HG03025 (cell line): Measurements from ENCODE around the gene RALGPS1.

Experiments used
- ATAC-seq: cut with Tn5 transposase; IDR thresholded peaks from one replicate; pipeline ENCODE4 v1.9.1; 2021; ENCODE audit warnings: mild to moderate bottlenecking, moderate library complexity; ENCODE audit not compliant: unreplicated experiment, low FRiP score

RALGPS1 gene

DNA sequence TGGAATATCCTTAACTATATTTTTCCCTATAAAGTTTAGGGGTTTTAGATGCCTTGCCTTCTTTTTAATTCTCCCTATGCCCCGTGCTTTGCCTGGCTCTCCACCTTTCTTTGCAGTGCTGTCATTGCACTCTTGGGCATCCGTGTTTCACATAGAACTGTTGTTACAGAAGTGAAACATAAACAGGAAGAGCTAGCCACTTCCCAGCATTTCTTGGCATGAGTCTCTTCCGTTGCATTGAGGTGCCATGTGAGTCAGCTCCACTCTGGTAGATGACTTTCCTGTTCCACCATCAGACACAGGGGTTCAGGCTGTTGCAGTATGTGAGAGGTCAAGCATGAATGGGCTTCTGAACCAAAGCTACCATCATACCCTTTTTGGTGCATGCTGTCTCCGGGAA, 134.5 kb downstream of the RALGPS1 start:
- no peak for ATAC-seq

DNA sequence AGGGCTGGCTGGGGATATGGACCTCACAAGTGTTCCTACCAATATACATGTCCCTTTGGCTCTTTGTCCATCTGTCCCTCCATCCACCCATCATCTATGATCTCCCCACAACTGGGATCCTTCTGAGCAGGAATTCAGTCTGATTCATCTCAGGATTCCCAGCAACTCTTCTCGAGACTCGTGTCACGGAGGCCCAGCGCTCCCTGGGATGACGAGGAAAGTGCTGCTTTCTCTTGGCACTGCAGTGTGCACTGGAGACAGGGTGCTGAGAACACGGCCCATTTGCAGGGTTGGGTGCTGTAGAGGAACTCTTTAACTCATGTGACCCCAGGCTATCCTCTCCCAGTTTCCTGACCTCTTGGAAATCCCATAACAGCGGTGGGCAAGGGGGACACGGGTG, 135.0 kb downstream of the RALGPS1 start:
- ATAC-seq, result no peak

DNA sequence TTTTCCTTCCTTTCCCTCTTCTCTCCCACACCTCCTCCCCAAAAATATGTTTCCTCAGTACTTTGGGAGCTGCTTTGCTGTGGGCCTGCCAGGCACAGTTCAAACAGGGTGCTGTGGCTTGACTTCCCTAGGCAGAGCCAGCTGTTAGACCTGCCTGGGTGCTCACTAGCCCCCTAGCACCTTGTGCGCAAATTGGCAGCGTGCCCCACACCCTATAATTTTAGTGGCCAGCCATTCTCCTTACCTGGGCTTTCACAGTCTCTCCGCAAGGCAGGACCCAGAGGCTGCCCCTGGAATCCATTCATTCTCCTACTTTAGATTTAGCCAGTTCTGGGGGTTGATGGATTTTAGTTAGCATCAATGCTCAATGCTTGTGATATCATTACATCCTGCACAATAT, 135.6 kb downstream of the RALGPS1 start:
- ATAC-seq, result no peak

DNA sequence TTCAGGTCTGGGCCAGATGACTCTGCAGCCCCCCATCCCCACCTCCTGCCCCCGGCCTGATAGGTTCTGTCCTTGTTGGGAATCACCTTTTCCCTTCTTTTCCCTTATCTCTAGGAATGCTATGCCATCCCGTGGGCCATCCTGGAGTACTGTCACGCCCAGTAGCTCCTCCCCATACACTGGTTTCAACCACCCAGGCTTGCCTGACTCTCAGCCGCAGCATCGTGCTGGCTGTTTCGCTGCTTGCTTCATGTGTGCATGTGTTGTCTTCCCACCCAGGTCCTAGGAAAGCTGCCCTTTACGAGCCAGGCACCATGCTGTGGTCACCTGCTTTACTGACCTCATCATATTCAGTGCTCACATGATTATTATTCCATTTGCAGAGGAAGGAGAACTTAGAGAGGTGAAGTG, 136.0 kb downstream of the RALGPS1 start:
- no peak for ATAC-seq

DNA sequence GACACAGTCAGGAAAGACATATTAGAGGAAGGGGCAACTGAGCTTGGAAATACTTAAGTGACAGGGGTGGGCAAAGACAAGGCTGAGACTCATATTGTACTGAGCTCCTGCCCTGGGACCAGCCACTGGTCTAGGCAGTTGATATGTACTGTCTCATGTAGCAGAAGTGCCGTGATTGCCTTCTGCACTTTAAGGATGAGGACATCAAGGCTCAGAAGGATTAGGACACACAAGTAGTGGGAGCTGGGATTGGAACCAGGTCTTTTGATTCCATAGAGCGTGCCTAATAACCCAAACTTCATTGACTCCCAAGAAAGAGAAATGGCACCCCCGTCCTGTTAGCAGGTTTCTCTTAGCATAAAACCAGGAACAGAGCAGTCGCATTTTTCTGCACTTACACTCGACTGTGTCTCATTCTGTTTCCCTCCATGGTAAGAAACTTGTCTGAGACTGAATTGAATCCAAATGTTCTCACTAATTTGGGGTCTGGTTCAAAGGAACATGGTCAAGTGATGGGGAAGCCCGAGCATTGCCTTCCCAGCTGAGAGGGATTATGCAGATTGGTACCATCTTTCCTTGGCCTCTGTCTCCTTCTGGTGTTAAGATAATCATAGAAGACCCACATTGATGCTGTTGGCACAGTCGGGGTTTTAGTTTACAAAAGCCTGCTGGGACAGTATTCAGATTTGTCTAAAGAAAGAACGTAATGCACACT, 137.5 kb downstream of the RALGPS1 start:
- no peak for ATAC-seq

DNA sequence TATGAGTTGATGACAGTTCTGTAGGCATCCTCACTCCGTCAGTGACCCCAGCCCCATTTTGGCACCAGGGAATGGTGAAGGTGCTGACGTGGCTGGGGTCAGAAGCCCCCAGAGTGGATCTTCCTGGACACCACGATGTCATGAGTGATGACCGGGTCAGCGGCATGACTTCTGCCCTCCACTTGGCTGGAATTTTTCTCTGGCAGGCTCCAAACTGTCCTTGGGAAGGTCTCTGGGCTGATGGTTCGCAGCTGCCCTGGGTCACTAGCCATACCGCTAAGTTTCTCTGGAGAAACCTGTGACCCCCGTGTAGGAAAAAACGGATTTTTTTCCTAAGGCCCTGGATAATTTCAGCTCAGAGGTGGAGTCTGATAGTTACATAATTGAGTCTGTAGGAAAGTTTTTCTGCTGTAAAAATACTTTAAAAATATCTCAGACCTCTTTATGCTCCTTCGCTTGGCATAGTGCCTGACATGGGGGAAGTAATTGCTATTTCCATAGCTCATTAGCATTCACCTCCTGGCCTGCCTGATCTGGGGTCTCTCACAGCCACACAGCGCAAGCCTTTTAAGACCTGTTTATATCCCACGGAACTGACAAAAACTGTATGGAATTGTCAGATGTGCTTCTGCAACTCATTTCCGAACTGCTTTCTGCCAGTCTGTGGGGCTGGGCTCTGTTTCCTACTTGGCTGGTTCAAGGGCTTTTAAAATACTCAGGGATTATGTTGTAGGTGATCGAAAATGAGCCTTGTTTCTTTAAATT, 138.7 kb downstream of the RALGPS1 start:
- ATAC-seq, result no peak

DNA sequence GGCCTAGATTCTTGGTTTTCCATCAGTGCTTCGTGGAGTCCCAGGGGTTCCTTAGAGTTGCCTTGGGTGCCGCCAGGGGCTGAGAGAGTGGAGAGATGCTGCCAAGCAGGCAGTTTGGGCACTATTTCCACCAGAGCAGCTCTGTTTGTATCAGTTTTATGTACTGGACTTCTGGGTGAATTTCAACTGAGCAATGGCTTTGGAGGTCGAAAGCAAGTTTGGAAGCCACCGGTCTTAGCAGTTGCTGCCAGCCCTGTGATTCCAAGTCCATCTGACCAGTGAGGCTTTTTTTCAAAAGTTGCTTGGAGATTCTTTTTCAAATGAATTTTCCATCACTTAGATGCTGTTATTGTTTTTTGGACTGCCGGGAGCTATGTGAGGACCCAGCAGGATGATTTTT, 139.4 kb downstream of the RALGPS1 start:
- ATAC-seq, result no peak

DNA sequence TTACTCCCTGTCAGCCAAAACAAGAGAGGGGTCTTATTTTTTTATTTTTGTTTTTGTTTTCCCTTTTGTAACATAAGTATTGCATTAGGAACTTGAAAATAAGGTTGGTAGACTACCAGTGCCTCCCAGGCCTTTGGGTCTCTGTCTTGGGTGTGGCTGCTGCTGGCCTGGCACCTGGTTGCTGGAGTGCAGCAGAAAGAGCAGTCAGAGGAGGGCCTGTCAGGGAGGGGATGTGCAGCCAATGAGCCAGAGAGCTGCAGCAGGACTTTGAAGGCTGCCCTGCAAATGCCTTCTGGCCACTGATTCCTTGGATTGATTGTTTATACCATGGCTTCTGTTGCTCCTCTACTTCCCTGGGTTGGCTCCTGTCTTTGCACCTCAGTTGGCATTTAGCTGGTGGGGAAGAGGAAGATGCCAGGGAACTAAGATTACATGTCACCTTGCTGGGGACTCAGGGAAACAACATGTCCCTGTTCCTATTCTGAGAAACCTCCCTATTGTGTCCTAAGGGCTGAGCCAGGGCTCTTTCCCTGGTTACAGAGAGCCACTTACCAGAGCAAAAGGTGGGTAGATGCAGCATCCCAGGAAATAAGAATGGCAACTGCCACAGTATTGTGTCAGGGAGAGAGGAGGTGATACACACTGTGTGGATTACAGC, 141.3 kb downstream of the RALGPS1 start:
- no peak for ATAC-seq

DNA sequence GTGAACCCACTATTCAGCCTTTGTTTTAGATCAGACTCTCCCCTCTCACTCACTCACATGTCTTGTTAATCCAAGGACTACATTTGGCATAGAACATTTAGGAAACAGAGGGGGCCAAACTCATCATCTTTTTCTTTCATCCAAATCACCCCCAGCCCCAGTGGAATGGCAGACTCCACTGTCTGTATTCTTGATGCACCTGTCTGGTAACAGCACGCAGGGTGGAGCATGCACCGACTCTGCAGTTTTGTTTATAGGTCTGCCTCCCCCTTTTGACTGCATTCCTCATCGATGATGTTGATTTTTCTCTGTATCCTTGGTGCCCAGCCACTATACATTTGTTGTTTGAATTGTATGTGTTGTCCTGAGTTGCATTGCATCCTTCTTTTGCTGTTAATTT, 141.9 kb downstream of the RALGPS1 start:
- no peak for ATAC-seq

DNA sequence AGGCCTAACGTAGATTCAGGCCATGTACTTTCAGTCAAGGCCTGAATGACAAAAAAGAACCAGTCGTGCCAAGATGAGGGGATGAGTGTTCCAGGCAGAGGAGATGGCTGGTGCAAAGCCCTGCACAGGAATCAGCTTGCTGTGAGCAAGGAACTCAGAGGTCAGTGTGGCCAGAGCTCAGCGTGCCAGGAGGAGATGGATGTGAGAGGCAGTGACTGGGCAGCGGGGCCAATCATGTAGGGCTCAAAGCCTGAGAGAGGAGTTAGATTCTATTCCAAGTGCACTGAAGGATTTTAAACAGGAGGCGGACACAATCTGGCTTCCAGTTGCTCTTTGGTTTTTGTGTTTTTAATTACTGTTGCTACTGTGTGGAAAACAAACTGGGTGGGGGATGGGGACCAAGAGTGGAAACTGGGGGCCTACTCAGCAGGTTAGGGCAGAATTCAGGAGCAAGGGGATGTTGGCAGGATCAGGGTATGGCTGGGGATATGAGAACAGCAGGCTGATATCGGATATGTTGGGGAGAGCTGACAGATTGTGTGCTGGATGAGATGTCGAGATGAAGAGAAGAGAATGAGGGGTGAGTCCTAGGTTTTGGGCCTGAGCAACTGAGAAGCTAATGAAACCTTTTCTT, 143.5 kb downstream of the RALGPS1 start:
- no peak for ATAC-seq

DNA sequence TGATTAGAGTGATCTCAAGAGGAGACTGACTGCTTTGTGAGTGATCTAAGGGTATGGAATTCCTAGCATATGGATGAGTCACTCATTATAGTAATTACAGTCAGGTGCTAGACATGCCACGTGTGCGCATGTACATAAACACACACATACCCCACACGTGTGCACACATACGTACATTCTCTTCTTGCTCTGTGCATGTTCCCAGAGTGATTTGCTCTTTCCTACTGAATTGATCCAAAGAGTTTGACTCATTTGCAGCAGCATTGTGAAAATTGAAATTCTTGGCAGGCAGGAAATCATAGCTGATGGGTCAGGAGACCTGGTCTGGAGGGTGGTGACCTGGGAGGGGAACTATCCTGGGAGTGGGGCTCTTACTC, 144.1 kb downstream of the RALGPS1 start:
- ATAC-seq, result no peak

DNA sequence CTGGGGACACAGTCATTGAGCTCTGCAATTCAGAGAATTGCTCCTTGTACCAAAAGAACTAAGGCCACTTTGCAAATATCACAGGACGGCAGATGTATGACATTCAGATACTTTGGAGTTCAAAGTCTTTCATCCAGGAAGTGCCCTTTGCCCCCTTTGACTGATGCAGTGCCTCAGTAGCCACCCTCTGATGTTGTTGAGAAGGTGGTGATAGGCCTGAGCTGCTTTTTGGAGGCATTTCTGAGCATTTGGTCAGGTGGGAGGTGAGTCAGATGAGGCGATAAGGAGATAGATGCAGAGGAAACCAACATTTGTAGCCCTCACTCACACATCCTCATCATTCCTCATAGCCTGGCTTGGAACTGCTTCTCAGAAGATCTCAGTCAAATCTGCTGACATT, 144.4 kb downstream of the RALGPS1 start:
- ATAC-seq, result no peak

DNA sequence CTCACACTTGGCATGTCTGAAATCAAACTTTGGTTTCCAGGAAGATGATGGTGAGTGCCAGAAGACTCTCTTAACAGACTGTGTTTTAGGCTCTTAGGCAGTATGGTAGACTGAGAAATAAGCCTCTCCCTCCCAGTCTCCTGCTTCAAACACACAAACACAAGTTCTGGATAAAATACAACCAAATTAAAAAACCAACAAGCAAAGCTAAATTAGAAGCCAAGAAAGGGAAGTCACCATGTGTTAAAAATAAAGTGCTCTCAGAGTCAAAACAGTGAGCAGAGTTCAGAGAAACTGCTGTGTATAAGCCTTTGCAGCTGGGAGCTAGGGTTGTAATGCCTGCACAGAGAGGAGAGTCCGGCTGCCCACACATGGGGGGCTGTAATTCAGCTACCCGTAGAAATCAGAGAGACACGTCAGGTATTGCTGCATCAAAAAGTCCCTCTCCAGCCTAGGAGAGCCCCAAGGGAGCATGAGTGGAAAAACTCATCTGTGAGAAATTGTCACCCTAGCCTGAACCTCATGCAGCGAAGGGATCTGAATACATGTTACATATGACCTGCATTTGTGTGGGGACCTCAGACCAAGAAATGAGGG, 145.3 kb downstream of the RALGPS1 start:
- no peak for ATAC-seq

DNA sequence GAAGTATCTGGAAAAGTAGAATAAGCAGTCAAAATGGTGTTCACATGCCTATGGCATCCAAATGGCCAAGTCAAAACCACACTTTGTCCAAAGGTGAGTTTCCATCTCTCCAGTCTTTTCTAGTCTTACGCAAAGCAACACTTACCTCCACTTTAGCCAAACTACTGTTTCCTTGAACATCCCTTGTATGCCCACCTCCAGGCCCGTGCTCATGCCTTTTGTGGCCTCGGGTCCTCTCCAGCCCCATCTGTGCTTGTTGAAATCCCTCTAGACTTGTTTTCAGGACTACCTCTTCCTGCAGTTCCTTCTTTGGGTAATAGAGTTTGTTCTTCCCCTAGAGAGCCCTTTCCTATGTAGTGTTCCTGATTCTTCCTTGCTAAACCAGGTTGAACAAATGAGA, 146.8 kb downstream of the RALGPS1 start:
- ATAC-seq, result no peak

DNA sequence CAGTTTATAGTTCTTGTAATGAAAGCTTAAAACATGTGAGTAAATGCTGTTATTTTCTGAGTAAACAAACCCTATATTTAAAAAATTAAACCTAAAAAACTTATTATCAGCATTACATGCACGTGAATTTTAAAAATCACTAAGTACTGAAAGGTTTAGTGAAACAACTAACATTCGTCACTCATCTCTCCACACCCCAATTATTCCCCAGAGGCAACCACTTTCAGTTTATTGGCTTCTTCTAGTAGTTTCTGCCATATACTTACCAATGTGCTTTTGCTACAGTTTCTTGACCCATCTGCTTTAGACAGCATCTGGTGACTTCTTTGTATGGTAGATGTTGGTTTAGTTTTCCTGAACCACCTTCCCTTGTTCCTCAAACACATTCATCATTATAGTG, 149.8 kb downstream of the RALGPS1 start:
- ATAC-seq, result no peak

DNA sequence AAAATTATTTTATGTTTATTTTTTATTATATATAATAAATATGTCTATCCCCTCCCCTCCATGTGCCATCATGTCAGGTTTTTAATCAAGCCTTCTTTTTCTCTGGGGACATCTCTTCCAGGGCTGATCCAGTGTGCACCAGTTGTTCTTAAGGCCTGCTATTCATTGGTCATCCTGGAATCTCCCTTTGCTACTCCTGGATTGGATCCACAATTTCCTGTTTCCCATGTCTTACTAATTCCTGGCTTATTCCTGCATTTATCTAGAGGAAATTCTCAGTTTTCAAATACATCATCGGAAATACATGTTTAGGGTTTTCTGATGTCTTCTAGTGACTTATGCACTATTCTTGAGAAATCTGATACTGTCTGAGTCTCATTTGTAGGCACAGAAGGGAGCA, 151.0 kb downstream of the RALGPS1 start:
- no peak for ATAC-seq

DNA sequence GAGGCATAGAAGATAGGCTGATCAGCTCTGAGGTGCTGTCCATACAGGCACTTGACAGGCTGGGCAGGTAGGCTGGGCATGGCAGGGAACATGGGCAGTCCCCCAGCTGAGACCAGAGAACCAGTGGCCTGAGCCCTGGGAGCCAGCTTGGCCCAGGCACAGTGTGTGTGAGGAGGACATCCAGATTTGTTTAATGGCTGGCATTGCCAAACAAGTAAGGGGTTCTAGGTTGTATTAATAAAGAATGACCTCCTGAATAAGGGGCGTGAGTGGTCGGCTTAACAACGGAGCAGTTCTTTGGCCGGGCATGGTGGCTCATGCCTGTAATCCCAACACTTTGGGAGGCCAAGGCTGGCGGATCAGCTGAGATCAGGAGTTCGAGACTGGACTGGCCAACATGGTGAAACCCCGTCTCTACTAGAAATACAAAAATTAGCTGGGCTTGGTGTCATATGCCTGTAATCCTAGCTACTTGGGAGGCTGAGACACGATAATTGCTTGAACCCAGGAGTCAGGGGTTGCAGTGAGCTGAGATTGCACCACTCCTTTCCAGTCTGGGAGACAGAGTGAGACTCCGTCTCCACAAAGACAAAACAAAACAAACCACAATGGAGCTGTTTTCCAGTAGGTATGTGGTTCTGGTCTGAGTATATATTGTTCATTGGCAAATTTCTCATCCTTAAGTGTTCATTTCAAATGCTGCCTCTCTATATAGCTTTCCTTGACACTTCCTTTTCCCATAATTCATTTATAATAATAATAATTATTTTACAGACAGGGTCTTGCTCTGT, 151.7 kb downstream of the RALGPS1 start:
- no peak for ATAC-seq

DNA sequence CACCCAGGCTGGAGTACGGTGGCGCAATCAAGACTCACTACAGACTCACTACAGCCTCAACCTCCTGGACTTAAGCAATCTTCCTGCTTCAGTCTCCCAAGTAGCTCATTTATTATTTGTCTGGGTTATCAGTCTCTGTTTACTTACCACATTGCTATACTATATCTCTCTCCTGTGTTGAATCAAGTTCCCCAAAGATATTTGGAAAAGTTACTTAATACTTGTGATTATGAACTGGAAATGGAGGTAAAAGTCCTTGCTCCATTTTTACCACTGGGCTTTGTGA, 152.2 kb downstream of the RALGPS1 start:
- no peak for ATAC-seq

DNA sequence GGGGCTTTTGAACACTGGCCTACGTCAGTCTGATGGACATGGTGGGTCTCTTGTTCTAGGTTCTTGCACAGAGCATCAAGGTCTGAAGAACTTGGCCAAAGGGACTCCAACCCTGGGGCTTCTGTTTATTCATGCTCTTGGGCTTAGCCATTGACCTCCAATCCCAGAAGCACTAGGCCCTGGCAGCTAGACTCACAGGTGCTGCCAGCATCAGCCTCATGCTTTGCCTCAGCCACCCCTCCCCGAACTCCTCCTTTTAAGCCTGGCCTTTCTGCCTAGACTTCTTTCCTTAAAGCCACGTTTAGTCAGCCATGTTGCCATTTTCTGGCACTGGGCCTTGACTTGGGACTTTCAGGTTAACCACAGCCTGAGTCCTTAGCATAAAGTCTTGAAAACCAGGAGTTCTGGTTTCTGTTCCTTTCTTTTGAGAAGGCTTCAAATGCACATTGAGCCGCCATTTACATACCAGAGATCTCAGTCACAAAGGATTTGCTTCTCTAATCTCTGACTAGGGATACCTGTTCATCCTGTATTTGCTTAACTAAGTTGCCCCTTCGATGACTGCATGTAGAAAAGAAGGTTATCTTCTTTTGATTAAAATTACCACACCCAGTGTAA, 153.1 kb downstream of the RALGPS1 start:
- no peak for ATAC-seq
